A549 (cell line): ENCODE results near the gene DPAGT1. TPM values are rescaled to one million over a fixed set of nuclear protein-coding genes. Genes with fewer than 3 reads are reported as not detected.
A peak's percentile ranks its signal among the peaks of the same experiment; 100 is the strongest.

Experiments used
- ATAC-seq, 2 experiments: fragments of 200-7000 bp in 1 of 2; fragments of >200 bp in 1 of 2; cut with Nextera tagmentation in 1 of 2; cut with Tn5 transposase in 1 of 2; 3 replicates each; pipeline versions ENCODE4 v1.8.0 to v1.9.1; 2018 to 2020; ENCODE audit warnings: mild to moderate bottlenecking in 1 of 2, moderate library complexity in 1 of 2
- CTCF ChIA-PET: fragments of 300-600 bp; sonication (Branson Sonifier 250); formaldehyde crosslinking; extraction: SDS; loops from one replicate; lab custom pipeline; 2021; ENCODE audit warnings: antibody characterized with exemption, inconsistent platforms; lab: Yijun Ruan, JAX
- POLR2A ChIA-PET: fragments of 350-600 bp; formaldehyde crosslinking; extraction: SDS; loops from one replicate; lab custom pipeline; 2021; ENCODE audit warnings: antibody characterized with exemption, inconsistent platforms; lab: Yijun Ruan, JAX
- DNase-seq, 2 experiments: peaks; one replicate each; pipeline versions ENCODE4 v3.0.0 to v3.0.0-alpha.2; 2011 to 2016; ENCODE audit warnings: low read depth in 1 of 2, low spot score in 1 of 2
- FAIRE-seq: peaks from 2 replicates; lab custom pipeline; 2011; peaks lifted over from hg19 to GRCh38; lab: Jason Lieb, UNC
- H3K27ac ChIP-seq, 2 experiments: fragments of >200 bp; sonication (Bioruptor Twin); formaldehyde crosslinking; 3 replicates each; pipeline ENCODE4 v1.5.1; 2016 to 2017
- H3K4me1 ChIP-seq: fragments of >200 bp; sonication (Bioruptor Twin); formaldehyde crosslinking; 3 replicates; pipeline ENCODE4 v1.6.1; 2016
- H3K4me2 ChIP-seq: fragments of >200 bp; sonication (Bioruptor Twin); formaldehyde crosslinking; 3 replicates; pipeline ENCODE4 v1.6.1; 2016
- H3K4me3 ChIP-seq: fragments of >200 bp; sonication (Bioruptor Twin); formaldehyde crosslinking; 3 replicates; pipeline ENCODE4 v1.5.1; 2016
- H3K9me3 ChIP-seq: fragments of >200 bp; sonication (Bioruptor Twin); formaldehyde crosslinking; 3 replicates; pipeline ENCODE4 v1.6.1; 2016
- BHLHE40 ChIP-seq: IDR thresholded peaks from 2 replicates; pipeline ENCODE4 v1.6.1; 2012; ENCODE audit warnings: low read depth, low read length, inconsistent platforms
- CBX2 ChIP-seq: fragments of 200-600 bp; sonication (generic); IDR thresholded peaks from 2 replicates; pipeline ENCODE4 v1.6.1; 2016; ENCODE audit warnings: low read depth, mild to moderate bottlenecking, borderline replicate concordance
- CBX8 ChIP-seq: fragments of 200-600 bp; sonication (generic); IDR thresholded peaks from 2 replicates; pipeline ENCODE4 v1.6.1; 2016
- CHD2 ChIP-seq: fragments of 150-350 bp; IDR thresholded peaks from 2 replicates; pipeline ENCODE4 v1.6.1; 2014; ENCODE audit warnings: low read length; ENCODE audit not compliant: partially characterized antibody
- EHF ChIP-seq: fragments of 250-450 bp; sonication (Bioruptor Pico); IDR thresholded peaks from 2 replicates; pipeline ENCODE4 v1.5.0; 2020; ENCODE audit warnings: mild to moderate bottlenecking
- EHMT2 ChIP-seq: fragments of 200-600 bp; sonication (generic); IDR thresholded peaks from 2 replicates; pipeline ENCODE4 v1.6.1; 2016; ENCODE audit warnings: antibody characterized with exemption, low read depth, mild to moderate bottlenecking, moderate library complexity
- FOSB ChIP-seq: fragments of 250-450 bp; sonication (Bioruptor Pico); IDR thresholded peaks from 2 replicates; pipeline ENCODE4 v1.5.0; 2020; ENCODE audit warnings: mild to moderate bottlenecking, moderate library complexity
- FOXS1 ChIP-seq: fragments of 250-450 bp; sonication (Bioruptor Pico); IDR thresholded peaks from 2 replicates; pipeline ENCODE4 v1.5.0; 2020; ENCODE audit warnings: mild to moderate bottlenecking, moderate library complexity
- HOXA7 ChIP-seq: fragments of 250-450 bp; sonication (Bioruptor Pico); IDR thresholded peaks from 2 replicates; pipeline ENCODE4 v1.5.0; 2020; ENCODE audit warnings: mild to moderate bottlenecking, moderate library complexity
- JUN ChIP-seq, 2 experiments: fragments of >200 bp; sonication (Bioruptor Twin); formaldehyde crosslinking; IDR thresholded peaks; 2 replicates in 1 of 2; 3 replicates in 1 of 2; pipeline ENCODE4 v1.6.1; 2016 to 2017
- KDM1A ChIP-seq: fragments of 200-600 bp; sonication (generic); IDR thresholded peaks from 2 replicates; pipeline ENCODE4 v1.6.1; 2016; ENCODE audit warnings: low read depth, mild to moderate bottlenecking
- KDM5A ChIP-seq: fragments of 200-600 bp; sonication (generic); IDR thresholded peaks from 2 replicates; pipeline ENCODE4 v1.6.1; 2016; ENCODE audit warnings: antibody characterized with exemption, mild to moderate bottlenecking
- MAFK ChIP-seq: fragments of 450-650 bp; IDR thresholded peaks from 2 replicates; pipeline ENCODE4 v1.6.1; 2014; ENCODE audit not compliant: partially characterized antibody
- MYC ChIP-seq: IDR thresholded peaks from 2 replicates; pipeline ENCODE4 v1.6.1; 2012; ENCODE audit warnings: mild to moderate bottlenecking, inconsistent platforms, low read length, improper control_type of control experiment, borderline replicate concordance
- NFE2L2 ChIP-seq: fragments of 150-350 bp; conservative IDR thresholded peaks from 2 replicates; pipeline ENCODE4 v1.6.1; 2014; ENCODE audit warnings: low read length
- POLR2A ChIP-seq: IDR thresholded peaks from 2 replicates; pipeline ENCODE4 v1.6.1; 2012; ENCODE audit warnings: mild to moderate bottlenecking, low read length
- RAD21 ChIP-seq, 2 experiments: fragments of >200 bp in 1 of 2; sonication (Bioruptor Twin) in 1 of 2; formaldehyde crosslinking in 1 of 2; IDR thresholded peaks in 1 of 2; conservative IDR thresholded peaks in 1 of 2; 2 replicates in 1 of 2; 3 replicates in 1 of 2; pipeline ENCODE4 v1.6.1; 2012 to 2018; ENCODE audit warnings: inconsistent platforms in 1 of 2
- RFX5 ChIP-seq: fragments of 450-650 bp; IDR thresholded peaks from 2 replicates; pipeline ENCODE4 v1.7.1; 2014; ENCODE audit warnings: antibody characterized with exemption, mild to moderate bottlenecking, moderate library complexity
- RNF2 ChIP-seq: fragments of 200-600 bp; sonication (generic); IDR thresholded peaks from 2 replicates; pipeline ENCODE4 v1.6.1; 2016; ENCODE audit warnings: low read depth, mild to moderate bottlenecking, antibody characterized with exemption, moderate library complexity, borderline replicate concordance
- TFCP2L1 ChIP-seq: fragments of 250-450 bp; sonication (Bioruptor Pico); IDR thresholded peaks from 2 replicates; pipeline ENCODE4 v1.5.0; 2021; ENCODE audit warnings: mild to moderate bottlenecking
- ZC3H11A ChIP-seq: fragments of 450-650 bp; IDR thresholded peaks from 2 replicates; pipeline ENCODE4 v1.6.1; 2014; ENCODE audit warnings: antibody characterized with exemption, mild to moderate bottlenecking
- ZSCAN20 ChIP-seq: fragments of 250-450 bp; sonication (Bioruptor Pico); IDR thresholded peaks from 2 replicates; pipeline ENCODE4 v1.8.0; 2022; ENCODE audit warnings: mild to moderate bottlenecking, moderate library complexity
- WGBS: methylation state at CpG from one replicate; pipeline ENCODE4 v1.1.6; 2017; ENCODE audit errors: missing lambda C conversion rate; 5-methylcytosine and 5-hydroxymethylcytosine counted together
- polyA plus RNA-seq, 4 experiments: library from polyadenylated mRNA; depleted of rRNA in 3 of 4; stranded (reverse); fragments of >200 nt; fragmentation: RNase III in 1 of 4; extraction: RNeasy Plus Mini Kit Qiagen cat#74134 plus additional on column Dnase treatment in 1 of 4; gene quantifications; 2 replicates in 3 of 4; 3 replicates in 1 of 4; pipeline ENCODE4 v1.2.3, GENCODE V29; 2011 to 2017
- TF ChIP-seq, protein P1 (sequence below): fragments of 150-350 bp; IDR thresholded peaks from 2 replicates; pipeline ENCODE4 v1.6.1; 2014; ENCODE audit warnings: low read depth, mild to moderate bottlenecking, low read length
- TF ChIP-seq, protein P2 (sequence below): fragments of >200 bp; sonication (Bioruptor Twin); formaldehyde crosslinking; IDR thresholded peaks from 3 replicates; pipeline ENCODE4 v1.6.1; 2016
- TF ChIP-seq, protein P3 (sequence below): fragments of >200 bp; sonication (Bioruptor Twin); formaldehyde crosslinking; IDR thresholded peaks from 2 replicates; pipeline ENCODE4 v1.6.1; 2016
- TF ChIP-seq, protein P4 (sequence below): IDR thresholded peaks from 2 replicates; pipeline ENCODE4 v1.6.1; 2012
- TF ChIP-seq, protein P5 (sequence below): IDR thresholded peaks from 2 replicates; pipeline ENCODE4 v1.6.1; 2012; ENCODE audit warnings: low read depth, borderline replicate concordance
- TF ChIP-seq, protein P6 (sequence below): fragments of 200-600 bp; sonication (generic); IDR thresholded peaks from 2 replicates; pipeline ENCODE4 v1.6.1; 2016; ENCODE audit warnings: antibody characterized with exemption, mild to moderate bottlenecking, moderate library complexity

DPAGT1 gene
- polyA plus RNA-seq, 2 of the 4 experiments (the other 2 are of a cell fraction), result 43.7 to 81.4 TPM

DNA sequence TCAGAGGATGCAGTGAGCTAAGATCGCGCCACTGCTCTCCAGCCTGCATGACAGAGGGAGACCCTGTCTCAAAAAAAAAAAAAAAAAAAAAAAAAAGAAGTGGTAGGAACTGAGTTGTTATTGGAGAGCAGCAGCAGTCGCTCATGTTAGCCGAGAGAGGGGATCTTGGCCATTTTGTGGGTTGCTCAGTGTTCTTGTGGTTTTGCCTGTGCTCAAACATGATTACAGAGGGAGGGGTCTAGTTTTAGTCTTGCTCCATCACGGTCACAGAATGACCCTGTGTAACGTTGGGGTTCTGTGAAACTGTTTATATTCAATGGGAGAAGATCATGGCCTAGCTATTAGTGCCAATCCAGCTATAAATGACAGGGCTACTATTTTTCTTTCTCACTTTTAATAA, 1.9 kb downstream of the DPAGT1 start (continued):
- no peak for TF ChIP-seq FOSB (CRISPR knock-in tag)
- no peak for TF ChIP-seq EHF (CRISPR knock-in tag)
- TF ChIP-seq EHMT2, result no peak

DNA sequence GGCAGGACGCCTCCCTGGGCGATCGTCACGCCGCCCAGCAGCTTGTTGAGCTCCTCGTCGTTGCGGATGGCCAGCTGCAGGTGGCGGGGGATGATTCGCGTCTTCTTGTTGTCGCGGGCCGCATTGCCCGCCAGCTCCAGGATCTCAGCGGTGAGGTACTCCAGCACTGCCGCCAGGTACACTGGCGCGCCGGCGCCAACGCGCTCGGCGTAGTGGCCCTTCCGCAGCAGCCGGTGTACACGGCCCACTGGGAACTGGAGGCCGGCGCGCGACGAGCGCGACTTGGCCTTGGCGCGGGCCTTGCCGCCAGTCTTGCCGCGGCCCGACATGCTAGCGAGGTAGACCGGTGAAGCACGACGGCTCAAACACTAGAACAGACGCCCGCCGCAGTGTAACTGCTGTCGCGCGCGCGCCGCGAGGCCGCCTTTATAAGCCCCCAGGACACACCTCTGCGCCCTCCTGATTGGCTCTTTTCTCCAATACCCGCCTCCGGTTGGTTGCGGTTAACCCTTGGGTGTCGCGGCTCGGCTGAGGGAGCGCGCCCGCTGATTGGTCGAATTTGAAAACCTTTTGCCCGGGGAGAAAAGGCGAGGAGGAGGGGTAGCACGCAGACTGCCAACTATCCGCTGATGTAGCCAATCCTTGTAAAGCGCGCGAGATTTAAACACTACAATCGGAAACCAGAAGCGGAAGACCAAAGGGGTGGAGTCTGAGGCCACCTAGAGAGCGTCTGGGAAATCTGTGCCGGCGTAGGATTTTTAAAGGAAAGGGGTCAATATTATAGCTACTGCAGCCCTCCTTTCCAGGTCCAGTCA, 6.4 kb downstream of the DPAGT1 start:
- ChIA-PET POLR2A (interaction anchor here (0.6 to 2.2 kb wide), 14 partner anchors 10 to 243 kb away, joined by 3 to 31 read pairs (median 4); partner anchors contain the start of genes C2CD2L, HINFP, HMBS and HYOU1), CTCF (interaction anchor here (0.6 to 1.9 kb wide), 15 partner anchors 9 to 337 kb away, joined by 3 to 21 read pairs (median 4); partner anchors contain the start of genes C2CD2L, HMBS, NLRX1 and VPS11)
- FAIRE-seq (no peak), ATAC-seq (peak; percentile 72 to 88), DNase-seq (peak; percentile 93 to 99)
- Histone ChIP-seq H3K9me3 (no peaks in the 10 kb centered on the region), H3K4me3 (peak overlapping the region; percentile 68), H3K27ac (peak overlapping the region; percentile 89 to 100), H3K4me1 (peaks cover 35% of the 10 kb centered on the region), H3K4me2 (peak overlapping the region; percentile 89)
- under 1% methylated on average over 19 of the region's 79 CpGs for WGBS
- TF ChIP-seq JUN (IDR thresholded peaks at IDR 0.05), result peak; percentile 92 to 98; a peak in 4 of 5 replicates
- TF ChIP-seq RNF2, result no peak
- no peak for TF ChIP-seq FOXS1 (CRISPR knock-in tag)
- no peak for TF ChIP-seq BHLHE40
- TF ChIP-seq, protein P1, sequence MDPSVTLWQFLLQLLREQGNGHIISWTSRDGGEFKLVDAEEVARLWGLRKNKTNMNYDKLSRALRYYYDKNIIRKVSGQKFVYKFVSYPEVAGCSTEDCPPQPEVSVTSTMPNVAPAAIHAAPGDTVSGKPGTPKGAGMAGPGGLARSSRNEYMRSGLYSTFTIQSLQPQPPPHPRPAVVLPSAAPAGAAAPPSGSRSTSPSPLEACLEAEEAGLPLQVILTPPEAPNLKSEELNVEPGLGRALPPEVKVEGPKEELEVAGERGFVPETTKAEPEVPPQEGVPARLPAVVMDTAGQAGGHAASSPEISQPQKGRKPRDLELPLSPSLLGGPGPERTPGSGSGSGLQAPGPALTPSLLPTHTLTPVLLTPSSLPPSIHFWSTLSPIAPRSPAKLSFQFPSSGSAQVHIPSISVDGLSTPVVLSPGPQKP, result no peak
- TF ChIP-seq MAFK, result peak; percentile 60
- TF ChIP-seq TFCP2L1 (CRISPR knock-in tag), result peak; percentile 78
- TF ChIP-seq NFE2L2, result no peak
- no peak for TF ChIP-seq CHD2
- TF ChIP-seq, protein P2, sequence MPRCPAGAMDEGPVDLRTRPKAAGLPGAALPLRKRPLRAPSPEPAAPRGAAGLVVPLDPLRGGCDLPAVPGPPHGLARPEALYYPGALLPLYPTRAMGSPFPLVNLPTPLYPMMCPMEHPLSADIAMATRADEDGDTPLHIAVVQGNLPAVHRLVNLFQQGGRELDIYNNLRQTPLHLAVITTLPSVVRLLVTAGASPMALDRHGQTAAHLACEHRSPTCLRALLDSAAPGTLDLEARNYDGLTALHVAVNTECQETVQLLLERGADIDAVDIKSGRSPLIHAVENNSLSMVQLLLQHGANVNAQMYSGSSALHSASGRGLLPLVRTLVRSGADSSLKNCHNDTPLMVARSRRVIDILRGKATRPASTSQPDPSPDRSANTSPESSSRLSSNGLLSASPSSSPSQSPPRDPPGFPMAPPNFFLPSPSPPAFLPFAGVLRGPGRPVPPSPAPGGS, result peak; percentile 97
- TF ChIP-seq ZC3H11A, result no peak
- peak; percentile 99 for TF ChIP-seq POLR2A
- no peak for TF ChIP-seq RAD21 (conservative IDR thresholded peaks at IDR 0.05 in 1 of 2, IDR thresholded peaks at IDR 0.05 in 1 of 2)
- TF ChIP-seq, protein P3, sequence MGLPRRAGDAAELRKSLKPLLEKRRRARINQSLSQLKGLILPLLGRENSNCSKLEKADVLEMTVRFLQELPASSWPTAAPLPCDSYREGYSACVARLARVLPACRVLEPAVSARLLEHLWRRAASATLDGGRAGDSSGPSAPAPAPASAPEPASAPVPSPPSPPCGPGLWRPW, result no peak
- 0 out of 2 replicates have a peak, but pooled peaks have one; percentile 62 for TF ChIP-seq RFX5
- no peak for TF ChIP-seq FOSB (CRISPR knock-in tag)
- TF ChIP-seq MYC, result 0 out of 2 replicates have a peak, but pooled peaks have one; percentile 72
- no peak for TF ChIP-seq CBX2
- TF ChIP-seq, protein P4, sequence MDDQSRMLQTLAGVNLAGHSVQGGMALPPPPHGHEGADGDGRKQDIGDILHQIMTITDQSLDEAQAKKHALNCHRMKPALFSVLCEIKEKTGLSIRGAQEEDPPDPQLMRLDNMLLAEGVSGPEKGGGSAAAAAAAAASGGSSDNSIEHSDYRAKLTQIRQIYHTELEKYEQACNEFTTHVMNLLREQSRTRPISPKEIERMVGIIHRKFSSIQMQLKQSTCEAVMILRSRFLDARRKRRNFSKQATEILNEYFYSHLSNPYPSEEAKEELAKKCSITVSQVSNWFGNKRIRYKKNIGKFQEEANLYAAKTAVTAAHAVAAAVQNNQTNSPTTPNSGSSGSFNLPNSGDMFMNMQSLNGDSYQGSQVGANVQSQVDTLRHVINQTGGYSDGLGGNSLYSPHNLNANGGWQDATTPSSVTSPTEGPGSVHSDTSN, result peak; percentile 84
- TF ChIP-seq HOXA7 (CRISPR knock-in tag), result no peak
- TF ChIP-seq CBX8, result no peak
- TF ChIP-seq, protein P5, sequence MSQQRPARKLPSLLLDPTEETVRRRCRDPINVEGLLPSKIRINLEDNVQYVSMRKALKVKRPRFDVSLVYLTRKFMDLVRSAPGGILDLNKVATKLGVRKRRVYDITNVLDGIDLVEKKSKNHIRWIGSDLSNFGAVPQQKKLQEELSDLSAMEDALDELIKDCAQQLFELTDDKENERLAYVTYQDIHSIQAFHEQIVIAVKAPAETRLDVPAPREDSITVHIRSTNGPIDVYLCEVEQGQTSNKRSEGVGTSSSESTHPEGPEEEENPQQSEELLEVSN, result peak; percentile 75
- no peak for TF ChIP-seq ZSCAN20 (CRISPR knock-in tag)
- TF ChIP-seq KDM1A, result no peak
- no peak for TF ChIP-seq KDM5A
- TF ChIP-seq, protein P6, sequence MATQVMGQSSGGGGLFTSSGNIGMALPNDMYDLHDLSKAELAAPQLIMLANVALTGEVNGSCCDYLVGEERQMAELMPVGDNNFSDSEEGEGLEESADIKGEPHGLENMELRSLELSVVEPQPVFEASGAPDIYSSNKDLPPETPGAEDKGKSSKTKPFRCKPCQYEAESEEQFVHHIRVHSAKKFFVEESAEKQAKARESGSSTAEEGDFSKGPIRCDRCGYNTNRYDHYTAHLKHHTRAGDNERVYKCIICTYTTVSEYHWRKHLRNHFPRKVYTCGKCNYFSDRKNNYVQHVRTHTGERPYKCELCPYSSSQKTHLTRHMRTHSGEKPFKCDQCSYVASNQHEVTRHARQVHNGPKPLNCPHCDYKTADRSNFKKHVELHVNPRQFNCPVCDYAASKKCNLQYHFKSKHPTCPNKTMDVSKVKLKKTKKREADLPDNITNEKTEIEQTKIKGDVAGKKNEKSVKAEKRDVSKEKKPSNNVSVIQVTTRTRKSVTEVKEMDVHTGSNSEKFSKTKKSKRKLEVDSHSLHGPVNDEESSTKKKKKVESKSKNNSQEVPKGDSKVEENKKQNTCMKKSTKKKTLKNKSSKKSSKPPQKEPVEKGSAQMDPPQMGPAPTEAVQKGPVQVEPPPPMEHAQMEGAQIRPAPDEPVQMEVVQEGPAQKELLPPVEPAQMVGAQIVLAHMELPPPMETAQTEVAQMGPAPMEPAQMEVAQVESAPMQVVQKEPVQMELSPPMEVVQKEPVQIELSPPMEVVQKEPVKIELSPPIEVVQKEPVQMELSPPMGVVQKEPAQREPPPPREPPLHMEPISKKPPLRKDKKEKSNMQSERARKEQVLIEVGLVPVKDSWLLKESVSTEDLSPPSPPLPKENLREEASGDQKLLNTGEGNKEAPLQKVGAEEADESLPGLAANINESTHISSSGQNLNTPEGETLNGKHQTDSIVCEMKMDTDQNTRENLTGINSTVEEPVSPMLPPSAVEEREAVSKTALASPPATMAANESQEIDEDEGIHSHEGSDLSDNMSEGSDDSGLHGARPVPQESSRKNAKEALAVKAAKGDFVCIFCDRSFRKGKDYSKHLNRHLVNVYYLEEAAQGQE, result peak; percentile 34; the same call in 1 of the 2 replicates
